GM20000 (cell line): ENCODE results near the gene SLC16A5.

Experiments
- DNase-seq: peaks from one replicate; pipeline ENCODE4 v3.0.0; 2012; ENCODE audit warnings: low spot score
- TF ChIP-seq, protein P1 (sequence below): IDR thresholded peaks from 2 replicates; pipeline ENCODE4 v1.5.1; 2012; ENCODE audit warnings: mild to moderate bottlenecking, control low read depth; ENCODE audit errors: extremely low read depth, missing control alignments

The SLC16A5 gene

DNA sequence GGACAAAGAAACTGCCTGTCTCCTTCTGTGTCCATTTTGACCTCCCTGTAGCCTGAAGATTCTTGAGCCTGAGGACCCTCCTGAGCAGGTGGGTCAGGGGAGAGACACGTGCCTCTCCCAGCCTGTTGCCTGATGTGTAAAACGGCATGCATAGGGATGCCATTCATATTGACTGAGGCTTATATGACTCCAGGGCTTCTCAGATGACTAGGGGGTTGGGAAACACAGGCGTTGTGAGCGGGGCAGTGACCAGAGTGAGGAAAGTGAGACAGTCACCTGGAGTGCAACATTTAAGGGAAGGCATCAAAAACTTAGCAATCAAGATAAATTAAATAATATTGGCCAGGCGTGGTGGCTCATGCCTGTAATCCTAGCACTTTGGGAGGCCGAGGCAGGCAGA, 5.1 kb upstream of the SLC16A5 start:
- DNase-seq, result no peak
- TF ChIP-seq, protein P1, sequence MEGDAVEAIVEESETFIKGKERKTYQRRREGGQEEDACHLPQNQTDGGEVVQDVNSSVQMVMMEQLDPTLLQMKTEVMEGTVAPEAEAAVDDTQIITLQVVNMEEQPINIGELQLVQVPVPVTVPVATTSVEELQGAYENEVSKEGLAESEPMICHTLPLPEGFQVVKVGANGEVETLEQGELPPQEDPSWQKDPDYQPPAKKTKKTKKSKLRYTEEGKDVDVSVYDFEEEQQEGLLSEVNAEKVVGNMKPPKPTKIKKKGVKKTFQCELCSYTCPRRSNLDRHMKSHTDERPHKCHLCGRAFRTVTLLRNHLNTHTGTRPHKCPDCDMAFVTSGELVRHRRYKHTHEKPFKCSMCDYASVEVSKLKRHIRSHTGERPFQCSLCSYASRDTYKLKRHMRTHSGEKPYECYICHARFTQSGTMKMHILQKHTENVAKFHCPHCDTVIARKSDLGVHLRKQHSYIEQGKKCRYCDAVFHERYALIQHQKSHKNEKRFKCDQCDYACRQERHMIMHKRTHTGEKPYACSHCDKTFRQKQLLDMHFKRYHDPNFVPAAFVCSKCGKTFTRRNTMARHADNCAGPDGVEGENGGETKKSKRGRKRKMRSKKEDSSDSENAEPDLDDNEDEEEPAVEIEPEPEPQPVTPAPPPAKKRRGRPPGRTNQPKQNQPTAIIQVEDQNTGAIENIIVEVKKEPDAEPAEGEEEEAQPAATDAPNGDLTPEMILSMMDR, result no peak

DNA sequence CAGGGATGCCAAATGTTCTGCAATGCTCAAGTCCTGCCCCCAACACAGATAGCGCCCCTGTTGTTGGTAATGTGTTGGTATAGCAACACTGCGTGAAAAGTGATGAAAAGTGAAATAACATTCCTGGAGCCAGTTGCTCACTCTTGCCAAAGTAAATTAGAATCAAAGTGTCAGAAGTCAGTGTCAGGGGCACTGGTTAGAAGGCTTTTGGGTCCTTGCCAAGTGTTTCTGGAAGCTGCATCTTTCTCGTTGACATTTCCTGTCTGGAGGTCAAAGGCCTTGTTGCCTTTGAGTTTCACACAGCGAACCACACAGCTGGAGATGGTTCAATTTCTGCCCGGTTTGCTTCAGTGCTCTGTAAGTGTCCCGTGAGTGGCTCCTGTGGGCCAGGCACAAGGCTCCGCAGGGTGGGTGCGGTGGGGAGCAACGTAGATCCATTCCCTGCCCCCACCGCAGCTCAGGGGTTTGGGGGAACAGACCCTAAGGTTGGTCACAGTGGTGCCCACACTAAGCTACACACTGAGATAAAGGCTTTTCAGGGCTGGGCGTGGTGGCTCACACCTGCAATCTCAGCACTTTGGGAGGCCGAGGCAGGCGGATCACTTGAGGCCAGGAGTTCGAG, 3.6 kb upstream of the SLC16A5 start:
- no peak for DNase-seq
- TF ChIP-seq, protein P1, result no peak

DNA sequence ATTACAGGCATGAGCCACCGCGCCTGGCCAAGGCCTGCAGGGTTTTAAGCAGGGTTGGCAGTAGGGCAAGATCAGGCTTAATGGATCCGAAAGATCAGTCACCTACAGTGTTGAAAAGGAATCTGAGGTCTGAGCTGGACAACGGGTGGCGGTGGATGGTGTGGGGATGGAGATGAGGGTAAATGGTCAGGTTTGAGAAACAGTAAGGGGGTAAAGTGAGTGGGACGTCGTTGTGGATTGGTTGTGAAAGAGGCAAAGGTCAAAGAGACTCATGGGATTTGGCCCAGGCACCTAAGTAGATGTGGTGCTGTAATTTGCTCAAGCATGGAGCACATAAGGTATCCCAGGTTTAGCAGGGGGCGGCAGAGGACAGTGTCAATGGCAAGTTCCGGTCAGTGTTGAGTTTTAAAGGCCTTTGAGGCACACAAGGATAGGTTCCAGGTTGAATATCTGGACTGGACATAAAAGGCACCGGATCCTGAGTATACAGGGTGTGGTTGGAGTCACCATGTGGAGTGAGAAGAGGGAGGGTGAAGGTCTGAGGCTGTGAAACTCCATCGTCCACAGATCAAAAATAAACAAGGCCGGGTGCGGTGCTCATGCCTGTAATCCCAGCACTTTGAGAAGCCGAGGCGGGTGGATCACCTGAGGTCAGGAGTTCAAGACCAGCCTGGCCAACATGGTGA, 1.1 kb upstream of the SLC16A5 start:
- no peak for DNase-seq
- TF ChIP-seq, protein P1, result no peak

DNA sequence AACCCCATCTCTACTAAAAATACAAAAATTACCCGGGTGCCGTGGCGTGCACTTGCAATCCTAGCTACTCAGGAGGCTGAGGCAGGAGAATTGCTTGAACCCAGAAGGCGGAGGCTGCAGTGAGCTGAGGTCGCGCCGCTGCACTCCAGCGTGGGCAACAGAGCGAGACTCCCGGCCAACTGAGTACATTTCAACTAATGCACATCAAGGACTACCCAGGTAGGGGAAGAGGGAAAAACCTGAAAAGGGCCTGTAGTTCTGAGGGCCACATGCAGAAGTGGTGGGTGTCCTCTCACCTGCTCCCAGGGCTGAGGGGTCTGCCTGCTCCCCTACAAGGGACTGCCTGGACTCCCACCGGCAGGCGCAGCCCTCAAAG, 584 bp upstream of the SLC16A5 start:
- DNase-seq, result no peak
- TF ChIP-seq, protein P1, result no peak

DNA sequence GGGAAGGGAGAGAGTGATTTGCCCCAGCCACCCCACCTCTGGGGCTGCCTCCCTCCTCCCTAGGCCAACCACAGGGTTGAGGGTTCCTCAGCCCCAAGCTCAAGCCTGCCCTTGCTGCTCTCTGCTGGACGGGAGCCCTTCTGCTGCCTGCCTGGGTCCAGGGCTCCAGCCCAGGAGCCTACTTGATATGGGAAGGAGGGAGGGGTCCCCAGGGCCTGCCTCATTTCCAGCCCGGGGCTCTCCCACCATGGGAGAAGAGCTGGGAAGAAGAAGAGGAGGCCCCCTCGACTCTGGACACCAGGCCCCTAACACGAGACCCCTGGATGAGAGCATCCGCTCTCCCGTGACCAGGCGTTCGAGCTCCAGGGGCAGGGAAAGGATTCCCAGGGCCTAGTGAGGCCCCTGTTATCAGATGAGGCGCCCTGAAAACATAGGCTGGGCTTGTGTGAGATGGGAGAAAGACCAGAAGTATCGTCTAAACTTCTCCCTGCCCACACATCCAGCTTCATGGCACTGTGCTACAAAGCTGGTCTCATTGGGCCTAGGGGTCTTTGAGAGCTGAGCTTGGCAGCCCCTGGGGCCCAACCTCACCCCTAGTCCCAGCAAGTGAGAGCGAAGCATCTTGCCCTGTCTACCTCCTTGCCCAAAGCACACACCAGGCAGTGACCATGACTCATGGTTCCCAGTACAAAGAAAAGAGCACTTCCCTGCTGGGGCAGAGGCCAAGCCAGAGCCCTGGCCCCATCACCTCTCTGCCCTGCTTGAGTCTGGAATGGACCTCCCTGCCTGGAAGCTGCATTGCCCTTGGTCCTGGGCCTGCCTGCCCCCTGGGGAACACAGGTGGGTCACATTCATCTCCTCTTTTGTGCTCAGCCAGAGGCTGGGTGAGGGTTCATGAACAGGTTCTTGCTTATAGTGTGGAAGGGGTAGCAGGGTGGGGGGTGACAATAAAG, 987 bp downstream of the SLC16A5 start:
- TF ChIP-seq, protein P1, result no peak
- DNase-seq, result no peak

DNA sequence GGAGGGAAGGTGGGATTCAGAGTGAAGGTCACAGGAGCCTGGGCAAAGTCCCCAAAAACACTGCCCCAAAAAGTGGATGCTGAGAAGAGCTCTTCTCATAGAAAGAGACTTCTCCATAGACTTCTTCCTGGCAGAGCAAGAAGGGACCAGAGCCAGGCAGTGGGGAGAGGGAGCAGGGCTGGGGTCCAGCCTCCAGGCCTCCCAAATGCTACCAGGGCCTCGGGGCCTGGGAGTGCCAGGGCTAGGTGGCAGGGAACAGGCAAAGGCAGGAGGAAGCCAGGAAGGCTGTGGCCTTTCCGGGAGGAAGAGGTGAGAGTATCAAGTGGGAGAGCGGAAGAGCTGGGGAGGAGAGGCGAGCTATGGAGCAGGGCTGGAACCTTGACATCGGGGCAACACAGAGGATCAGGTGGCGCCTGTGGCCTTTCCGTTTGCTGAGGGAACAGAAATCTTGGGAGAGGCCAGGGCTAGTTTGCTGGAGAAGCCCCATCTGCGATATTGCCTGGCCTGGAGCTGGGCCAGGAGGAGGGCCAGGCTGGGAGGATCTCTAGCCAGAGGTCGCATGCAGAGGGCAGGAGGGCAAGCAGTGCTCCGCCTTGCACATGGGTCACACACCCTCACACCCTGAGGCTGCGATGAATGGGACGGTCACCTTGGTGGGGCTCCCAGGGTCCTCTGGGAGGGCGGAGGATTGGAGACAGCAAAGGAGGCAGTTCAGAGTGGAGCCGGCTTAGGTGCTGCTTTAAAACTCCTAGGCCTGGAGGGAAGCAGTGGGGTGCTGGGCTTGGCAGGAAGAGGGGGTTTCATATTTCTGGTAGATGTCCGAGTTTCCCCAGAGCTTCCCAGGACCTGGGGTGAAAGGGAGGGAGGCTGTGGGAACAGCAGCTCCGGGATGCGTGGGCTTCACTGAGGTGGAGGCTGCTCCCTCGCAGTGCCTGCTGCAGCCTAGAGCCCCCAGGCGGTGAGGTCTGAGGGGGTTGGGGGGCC, 3.4 kb downstream of the SLC16A5 start:
- DNase-seq, result no peak

More for the DNA sequence above, 3.4 kb downstream of the SLC16A5 start:
- TF ChIP-seq, protein P1, result no peak
